ENCODE results near the gene LNX1.
"Not testable (repeated sequence)": the region's sequence is repeated elsewhere in the genome, so short reads cannot be mapped to it uniquely, and the experiment has no call there.

The LNX1 gene

GRCh38 chr4:53424280-53424679 lies 167.0 kb downstream of the LNX1 start:
- TF ChIP-seq, protein P1, sequence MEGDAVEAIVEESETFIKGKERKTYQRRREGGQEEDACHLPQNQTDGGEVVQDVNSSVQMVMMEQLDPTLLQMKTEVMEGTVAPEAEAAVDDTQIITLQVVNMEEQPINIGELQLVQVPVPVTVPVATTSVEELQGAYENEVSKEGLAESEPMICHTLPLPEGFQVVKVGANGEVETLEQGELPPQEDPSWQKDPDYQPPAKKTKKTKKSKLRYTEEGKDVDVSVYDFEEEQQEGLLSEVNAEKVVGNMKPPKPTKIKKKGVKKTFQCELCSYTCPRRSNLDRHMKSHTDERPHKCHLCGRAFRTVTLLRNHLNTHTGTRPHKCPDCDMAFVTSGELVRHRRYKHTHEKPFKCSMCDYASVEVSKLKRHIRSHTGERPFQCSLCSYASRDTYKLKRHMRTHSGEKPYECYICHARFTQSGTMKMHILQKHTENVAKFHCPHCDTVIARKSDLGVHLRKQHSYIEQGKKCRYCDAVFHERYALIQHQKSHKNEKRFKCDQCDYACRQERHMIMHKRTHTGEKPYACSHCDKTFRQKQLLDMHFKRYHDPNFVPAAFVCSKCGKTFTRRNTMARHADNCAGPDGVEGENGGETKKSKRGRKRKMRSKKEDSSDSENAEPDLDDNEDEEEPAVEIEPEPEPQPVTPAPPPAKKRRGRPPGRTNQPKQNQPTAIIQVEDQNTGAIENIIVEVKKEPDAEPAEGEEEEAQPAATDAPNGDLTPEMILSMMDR (conservative IDR thresholded peaks at IDR 0.05; ENCODE audit: low read depth, low read length): no peak
- H3K4me3 ChIP-seq (ENCODE audit: low read length): no peak overlapping the region
- no peak for DNase-seq (ENCODE audit: low read depth)

GRCh38 chr4:53422367-53422766 lies 168.9 kb downstream of the LNX1 start:
- TF ChIP-seq, protein P1 (conservative IDR thresholded peaks at IDR 0.05; ENCODE audit: low read depth, low read length): no peak
- DNase-seq (ENCODE audit: low read depth): no peak
- H3K4me3 ChIP-seq (ENCODE audit: low read length): no peak overlapping the region

GRCh38 chr4:53421791-53422190 lies 169.5 kb downstream of the LNX1 start:
- no peak overlapping the region for H3K4me3 ChIP-seq (ENCODE audit: low read length)
- DNase-seq (ENCODE audit: low read depth): no peak
- TF ChIP-seq, protein P1 (conservative IDR thresholded peaks at IDR 0.05; ENCODE audit: low read depth, low read length): no peak

DNA sequence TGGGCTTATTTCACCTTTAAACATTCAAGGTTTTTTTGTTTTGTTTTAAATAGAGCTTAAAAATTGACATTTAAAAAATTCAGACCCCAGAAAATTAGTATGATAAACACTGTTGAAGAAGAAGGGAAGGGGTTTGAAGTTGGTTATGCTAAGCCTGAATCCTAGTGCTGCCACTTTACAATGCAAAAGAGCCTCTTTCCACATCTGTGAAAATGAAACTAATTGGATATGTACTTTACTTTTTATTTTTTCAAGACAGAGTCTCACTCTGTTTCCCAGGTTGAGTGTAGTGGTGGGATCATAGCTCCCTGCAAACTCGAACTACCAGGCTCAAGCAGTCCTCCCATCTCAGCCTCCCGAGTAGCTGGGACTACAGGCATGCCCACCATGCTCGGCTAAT lies 172.1 kb downstream of the LNX1 start:
- no peak for DNase-seq (ENCODE audit: low read depth)

GRCh38 chr4:53409479-53409878 lies 181.8 kb downstream of the LNX1 start:
- not testable (repeated sequence) for DNase-seq (ENCODE audit: low read depth); H3K4me3 ChIP-seq (ENCODE audit: low read length)

More for the DNA sequence above, 172.1 kb downstream of the LNX1 start:
- TF ChIP-seq, protein P1 (conservative IDR thresholded peaks at IDR 0.05; ENCODE audit: low read depth, low read length): no peak
- H3K4me3 ChIP-seq (ENCODE audit: low read length): no peak overlapping the region
